Kidney (tissue), 14 donors: ENCODE results near the gene ZNF443. TPM values are rescaled to one million over a fixed set of nuclear protein-coding genes. Genes with fewer than 3 reads are reported as not detected.
"Not testable (repeated sequence)": the region's sequence is repeated elsewhere in the genome, so short reads cannot be mapped to it uniquely, and the experiment has no call there.

Source experiments
- DNase-seq, 5 donors: peaks; one replicate each; pipeline ENCODE4 v3.0.0-alpha.2; 2013 to 2020
- FAIRE-seq: peaks from 2 replicates; lab custom pipeline; 2012; peaks lifted over from hg19 to GRCh38; lab: Jason Lieb, UNC
- H3K27ac ChIP-seq, 2 donors: one replicate each; pipeline ENCODE4 v1.7.0; 2013; ENCODE audit warnings: low read depth in 2 of 2, low read length in 2 of 2, inconsistent platforms in 1 of 2
- H3K27me3 ChIP-seq: one replicate; pipeline ENCODE4 v1.7.1; 2013; ENCODE audit warnings: low read length, inconsistent platforms; ENCODE audit not compliant: control insufficient read depth, insufficient read depth
- H3K36me3 ChIP-seq, 3 donors: one replicate each; pipeline versions ENCODE4 v1.7.0 to v1.7.1; 2013; ENCODE audit warnings: low read length in 3 of 3, control low read depth in 1 of 3, inconsistent platforms in 1 of 3; ENCODE audit not compliant: insufficient read depth in 3 of 3, control insufficient read depth in 2 of 3
- H3K4me1 ChIP-seq, 3 donors: one replicate each; pipeline versions ENCODE4 v1.7.0 to v1.7.1; 2013; ENCODE audit warnings: low read length in 3 of 3, inconsistent platforms in 1 of 3, low read depth in 1 of 3; ENCODE audit not compliant: control insufficient read depth in 2 of 3, insufficient read depth in 2 of 3
- H3K4me3 ChIP-seq, 3 donors: one replicate each; pipeline versions ENCODE4 v1.7.0 to v1.8.1; 2013; ENCODE audit warnings: low read length in 3 of 3, control low read depth in 1 of 3, inconsistent platforms in 1 of 3
- H3K9ac ChIP-seq, 3 donors: one replicate each; pipeline versions ENCODE4 v1.7.0 to v1.7.1; 2013; ENCODE audit warnings: low read length in 3 of 3, control low read depth in 1 of 3, inconsistent platforms in 1 of 3
- H3K9me3 ChIP-seq, 3 donors: one replicate each; pipeline versions ENCODE4 v1.7.0 to v1.7.1; 2013; ENCODE audit warnings: low read length in 3 of 3, control low read depth in 1 of 3, inconsistent platforms in 1 of 3; ENCODE audit not compliant: control insufficient read depth in 2 of 3, insufficient read depth in 1 of 3
- intact Hi-C: fragments of 100-400 bp; cut with DNase I; formaldehyde crosslinking; loops from one replicate; pipeline ENCODE4 v1.11.1; 2022
- polyA plus RNA-seq: library from polyadenylated mRNA; stranded (reverse); fragments of 350-450 nt; fragmentation: Illumina TruSeq; extraction: RNeasy Lipid Tissue Mini Kit (QIAGEN cat#74804); gene quantifications from one replicate; pipeline ENCODE4 v1.2.3, GENCODE V29; 2014; ENCODE audit warnings: low read depth, low replicate concordance; ENCODE audit not compliant: insufficient read depth
- total RNA-seq: library from RNA; stranded (reverse); fragmentation: NEBNext Ultra II Directional; extraction: Animal tissue kit (Norgen Biotek cat#: 25700); gene quantifications from one replicate; pipeline ENCODE4 v1.2.1, GENCODE V29; 2021
- TF ChIP-seq, protein P1 (sequence below): IDR thresholded peaks from 3 replicates; pipeline ENCODE4 v1.5.1; 2012; ENCODE audit warnings: mild to moderate bottlenecking, moderate library complexity, borderline replicate concordance; ENCODE audit not compliant: insufficient read depth; ENCODE audit errors: extremely low read depth
- donor health status: control.
- donor health status: control.
- donor health status: control.
- donor health status: control.
- donor health status: control.
- donor health status: DM: yes; HTN: yes; CAD: no.
- donor health status: Normal renal cell carcinoma (clear cell type).

ZNF443 gene
- total and polyA plus RNA-seq, 2 donors from 2014 or later, result 4.1 to 8.4 TPM

GRCh38 chr19:12425236-12425887, 15.5 kb downstream of the ZNF443 start:
- Histone ChIP-seq H3K9ac (no peak overlapping the region), H3K4me1 (no peaks in the 10 kb centered on the region), H3K9me3 (no peaks in the 10 kb centered on the region), H3K27me3 (no peaks in the 10 kb centered on the region), H3K4me3 (no peak overlapping the region), H3K36me3 (peaks cover 0 to 2% (median 2%) of the 10 kb centered on the region in 3 donors), H3K27ac (no peak overlapping the region)
- intact Hi-C loops, result no loop called here
- TF ChIP-seq, protein P1, sequence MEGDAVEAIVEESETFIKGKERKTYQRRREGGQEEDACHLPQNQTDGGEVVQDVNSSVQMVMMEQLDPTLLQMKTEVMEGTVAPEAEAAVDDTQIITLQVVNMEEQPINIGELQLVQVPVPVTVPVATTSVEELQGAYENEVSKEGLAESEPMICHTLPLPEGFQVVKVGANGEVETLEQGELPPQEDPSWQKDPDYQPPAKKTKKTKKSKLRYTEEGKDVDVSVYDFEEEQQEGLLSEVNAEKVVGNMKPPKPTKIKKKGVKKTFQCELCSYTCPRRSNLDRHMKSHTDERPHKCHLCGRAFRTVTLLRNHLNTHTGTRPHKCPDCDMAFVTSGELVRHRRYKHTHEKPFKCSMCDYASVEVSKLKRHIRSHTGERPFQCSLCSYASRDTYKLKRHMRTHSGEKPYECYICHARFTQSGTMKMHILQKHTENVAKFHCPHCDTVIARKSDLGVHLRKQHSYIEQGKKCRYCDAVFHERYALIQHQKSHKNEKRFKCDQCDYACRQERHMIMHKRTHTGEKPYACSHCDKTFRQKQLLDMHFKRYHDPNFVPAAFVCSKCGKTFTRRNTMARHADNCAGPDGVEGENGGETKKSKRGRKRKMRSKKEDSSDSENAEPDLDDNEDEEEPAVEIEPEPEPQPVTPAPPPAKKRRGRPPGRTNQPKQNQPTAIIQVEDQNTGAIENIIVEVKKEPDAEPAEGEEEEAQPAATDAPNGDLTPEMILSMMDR, result no peak
- DNase-seq, result no peak
- no peak for FAIRE-seq

- intact Hi-C loops, FAIRE-seq: not testable (repeated sequence)
These were observed 23.5 kb downstream of the ZNF443 start for GRCh38 chr19:12417273-12417672.

GRCh38 chr19:12411893-12412292, 28.9 kb downstream of the ZNF443 start:
- intact Hi-C loops, result no loop called here
- no peaks in the 10 kb centered on the region for H3K27me3 ChIP-seq
- DNase-seq (no peak), FAIRE-seq (no peak)
- H3K9me3 ChIP-seq, result peaks cover 0 to 3% (median 0%) of the 10 kb centered on the region in 3 donors
- no peaks in the 10 kb centered on the region for H3K4me1 ChIP-seq
- TF ChIP-seq, protein P1, result no peak
- H3K4me3 ChIP-seq, result no peak overlapping the region
- no peak overlapping the region for H3K27ac ChIP-seq
- no peak overlapping the region for H3K9ac ChIP-seq
- H3K36me3 ChIP-seq, result no peaks in the 10 kb centered on the region

More at GRCh38 chr19:12417273-12417672, 23.5 kb downstream of the ZNF443 start:
- DNase-seq, H3K9me3 ChIP-seq, H3K27ac ChIP-seq, H3K36me3 ChIP-seq, H3K27me3 ChIP-seq, H3K4me3 ChIP-seq, H3K4me1 ChIP-seq, H3K9ac ChIP-seq: not testable (repeated sequence)

DNA sequence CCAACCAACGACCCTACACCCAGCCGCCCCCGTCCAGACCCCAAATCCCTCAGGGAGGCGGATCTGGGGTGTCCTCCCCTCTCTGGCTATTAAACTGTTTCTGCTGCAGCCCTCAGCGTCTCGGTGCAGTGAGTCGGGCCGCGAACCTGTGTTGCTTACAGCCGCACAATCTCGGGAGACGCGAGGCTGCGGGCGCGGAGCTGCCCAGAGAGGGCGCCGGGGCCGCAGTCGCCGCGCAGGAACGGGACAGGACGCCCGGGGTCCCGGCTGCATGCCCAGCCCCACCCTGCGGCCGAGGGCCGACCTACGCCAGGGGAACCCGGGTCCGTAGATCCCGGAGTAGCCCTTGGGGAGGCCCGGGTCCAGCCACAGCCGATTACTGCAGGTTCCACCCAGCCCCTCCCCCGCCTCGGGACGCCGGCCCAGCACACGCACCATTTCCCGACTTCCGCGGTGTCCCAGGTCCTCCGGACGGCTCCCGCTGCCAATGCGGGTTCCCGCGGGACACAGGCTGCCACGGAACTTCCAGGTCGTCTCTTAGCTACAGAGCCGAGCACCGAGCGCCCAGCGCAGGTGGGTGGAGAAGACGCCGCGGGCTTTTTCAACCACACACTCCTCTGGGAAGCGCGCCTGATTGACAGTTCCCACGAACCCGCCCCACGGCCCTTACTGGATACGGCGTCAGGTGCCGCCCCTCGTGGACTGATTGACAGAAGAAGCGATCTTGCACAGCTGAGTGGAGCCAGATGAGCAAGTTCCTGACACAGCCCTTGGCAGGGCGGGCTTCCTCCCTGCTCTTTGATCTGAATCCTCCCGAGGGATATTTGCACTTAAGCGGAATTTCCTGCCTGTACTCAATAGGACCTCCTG, 40.0 kb downstream of the ZNF443 start, which contains the start of gene ZNF799:
ZNF799 (minus strand) TSS at position 639 of the 870 bp plus-strand sequence; CDS start at position 438, 201 bp downstream.
- TF ChIP-seq, protein P1, result no peak
- H3K27me3 ChIP-seq, result no peaks in the 10 kb centered on the region
- intact Hi-C loops, result no loop called here
- H3K4me1 ChIP-seq, result no peaks in the 10 kb centered on the region
- H3K36me3 ChIP-seq, result no peaks in the 10 kb centered on the region
- no peaks in the 10 kb centered on the region for H3K9me3 ChIP-seq
- DNase-seq, result peak; percentile 97 to 99 (median 98)
- peak within 1 kb of the TSS; percentile 90 to 94 for H3K27ac ChIP-seq
- H3K4me3 ChIP-seq, result peak within 1 kb of the TSS; percentile 61 to 81 (median 79)
- H3K9ac ChIP-seq, result peak within 1 kb of the TSS; percentile 10 to 73 (median 38)
- FAIRE-seq, result peak; percentile 83

DNA sequence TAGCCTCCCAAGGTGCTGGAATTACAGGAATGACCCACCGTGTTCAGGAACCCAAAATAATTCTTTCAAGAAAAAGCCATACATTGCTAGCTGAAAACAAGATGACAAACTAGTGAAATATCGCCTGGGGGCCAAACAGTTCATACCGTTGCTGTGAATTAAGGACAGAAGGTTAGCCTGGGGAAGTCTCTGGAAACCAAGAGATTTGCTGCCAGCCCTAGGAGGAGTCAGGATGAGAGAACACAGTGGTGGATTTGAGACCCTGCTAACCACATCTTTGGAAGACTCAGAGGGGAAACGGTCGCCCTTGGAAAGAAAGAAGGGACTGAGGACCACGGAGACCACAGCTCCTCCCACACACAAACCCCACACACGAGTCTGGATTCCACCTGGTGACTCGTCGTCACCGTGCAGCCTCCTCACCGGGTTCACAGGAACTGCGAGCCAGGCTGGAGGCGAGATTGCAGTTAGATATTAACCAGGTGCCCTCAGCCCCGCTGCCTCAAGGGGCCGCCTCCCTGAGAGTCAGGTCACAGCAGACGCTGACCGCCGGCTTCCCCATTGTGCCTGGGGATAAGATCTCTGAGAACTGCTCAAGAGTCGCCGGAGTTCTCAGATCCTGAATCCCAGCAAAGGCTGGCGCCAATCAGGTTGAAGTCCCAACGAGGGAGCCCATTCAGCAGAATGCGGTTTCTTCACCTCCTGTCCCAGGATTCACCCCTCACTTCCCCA, 40.8 kb downstream of the ZNF443 start:
- Histone ChIP-seq H3K9ac (peak overlapping the region; percentile 38 to 73 (median 43)), H3K4me3 (peak overlapping the region; percentile 45 to 81 (median 79)), H3K27ac (peak overlapping the region; percentile 90 to 94)
- H3K27me3 ChIP-seq, H3K4me1 ChIP-seq, H3K36me3 ChIP-seq, FAIRE-seq, H3K9me3 ChIP-seq, intact Hi-C loops: not testable (repeated sequence)
- DNase-seq, result peak; percentile 34 to 72 (median 48)
